Measurements from ENCODE around the gene ATP6V0E2.

ATP6V0E2 gene

DNA sequence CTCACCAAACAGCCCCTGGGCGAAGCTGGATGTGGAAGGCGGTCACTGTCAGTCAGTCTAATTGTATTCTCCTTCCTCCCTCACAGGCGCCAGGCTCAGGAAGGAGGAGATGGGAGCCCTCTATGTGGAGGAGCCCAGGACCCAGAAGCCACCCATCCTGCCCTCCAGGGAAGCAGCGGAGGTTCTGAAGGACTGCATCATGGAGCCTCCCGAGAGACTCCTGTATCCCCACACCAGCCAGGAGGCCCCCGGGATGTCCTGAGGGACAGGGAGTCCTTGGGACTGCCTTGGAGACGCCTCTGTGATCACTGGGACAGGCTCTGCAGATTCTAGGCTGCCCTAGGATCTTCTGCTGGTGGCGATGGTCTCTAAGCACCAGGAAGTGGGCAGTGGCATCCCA lies 9.7 kb upstream of the ATP6V0E2 start:
- no peak for TF ChIP-seq GATA3 (IDR thresholded peaks at IDR 0.05; ENCODE audit: low read depth, low read length)
- no peak for TF ChIP-seq GATA2 (IDR thresholded peaks at IDR 0.05; ENCODE audit: low read depth, low read length)

DNA sequence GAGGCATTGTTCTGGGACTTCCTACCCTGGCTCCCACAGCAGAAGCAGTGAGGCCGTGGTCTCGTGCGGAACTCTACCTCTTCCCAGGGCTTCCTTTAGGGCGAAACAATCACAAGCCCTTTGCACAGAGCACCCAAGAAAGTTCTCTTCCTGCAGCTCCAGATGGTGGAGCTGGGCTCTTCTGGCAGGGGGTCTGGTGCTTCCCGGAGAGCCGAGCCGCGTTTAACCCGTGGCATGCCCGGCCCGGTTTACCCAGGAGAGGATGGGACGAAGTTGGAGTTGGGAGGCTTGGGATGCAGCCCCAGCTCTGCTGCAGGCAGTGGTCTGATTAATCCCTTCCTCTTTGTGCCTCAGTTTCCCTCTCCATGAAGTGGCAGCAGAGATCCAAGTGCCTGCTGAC lies 9.0 kb upstream of the ATP6V0E2 start:
- no peak for TF ChIP-seq GATA3 (IDR thresholded peaks at IDR 0.05; ENCODE audit: low read depth, low read length)

DNA sequence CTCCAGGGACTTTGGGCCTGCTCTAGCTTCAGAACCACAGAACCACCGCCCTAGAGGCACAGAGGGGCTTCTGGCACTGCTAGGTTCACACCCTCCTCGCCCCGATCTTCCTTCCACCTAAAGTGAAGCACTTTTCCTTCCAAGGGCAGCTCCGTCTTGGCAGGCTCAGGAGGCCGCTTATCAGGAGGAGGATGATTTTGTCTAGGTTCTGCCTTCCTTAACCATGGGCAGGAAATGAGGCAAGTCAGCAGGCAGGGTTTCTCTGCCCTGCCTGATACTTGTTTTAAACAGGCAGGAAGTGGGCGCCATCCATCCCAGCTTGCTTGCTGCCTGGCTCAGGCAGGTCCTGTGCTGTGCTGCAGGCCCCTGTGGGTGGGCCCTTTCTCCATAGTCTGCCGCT lies 8.3 kb upstream of the ATP6V0E2 start:
- no peak for TF ChIP-seq GATA2 (IDR thresholded peaks at IDR 0.05; ENCODE audit: low read depth, low read length)

GRCh38 chr7:149866139-149866778 lies 7.5 kb upstream of the ATP6V0E2 start:
- TF ChIP-seq GATA3 (IDR thresholded peaks at IDR 0.05; ENCODE audit: low read depth, low read length), result no peak
- TF ChIP-seq GATA2 (IDR thresholded peaks at IDR 0.05; ENCODE audit: low read depth, low read length), result no peak

DNA sequence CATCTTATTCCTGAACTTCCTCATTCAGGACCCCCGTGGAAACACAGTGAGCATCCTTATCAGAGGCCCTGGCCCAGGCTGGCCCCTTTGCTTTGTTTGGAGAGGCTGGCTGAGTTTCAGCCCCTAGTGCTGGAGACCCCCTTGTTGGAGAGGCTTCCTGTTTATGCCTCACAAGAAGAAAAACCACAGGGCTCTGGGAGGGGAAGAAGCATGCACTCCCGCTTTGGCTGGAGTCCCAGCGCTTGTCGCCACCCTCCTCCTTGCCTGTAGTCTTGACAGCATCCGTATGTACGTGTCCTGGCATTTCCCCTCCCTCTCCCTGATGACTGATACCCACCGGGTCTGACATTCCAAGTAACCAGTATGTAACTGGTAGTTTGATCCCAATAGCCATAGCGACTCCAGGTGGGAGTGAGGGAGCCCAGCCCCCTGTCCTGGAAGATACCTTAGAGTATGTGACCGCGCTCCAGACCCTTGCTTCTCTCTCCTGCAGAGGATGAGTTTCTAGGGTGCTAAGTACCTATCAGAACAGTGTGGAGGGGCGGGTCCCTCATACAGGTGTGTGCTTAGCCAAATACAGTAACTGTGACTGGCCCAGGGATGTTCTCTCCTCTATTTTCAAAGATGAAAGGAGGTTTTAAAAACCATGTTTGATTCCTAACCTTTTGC lies 6.9 kb upstream of the ATP6V0E2 start:
- TF ChIP-seq GATA3 (IDR thresholded peaks at IDR 0.05; ENCODE audit: low read depth, low read length), result no peak
- no peak for TF ChIP-seq GATA2 (IDR thresholded peaks at IDR 0.05; ENCODE audit: low read depth, low read length)

GRCh38 chr7:149867762-149868622 lies 5.8 kb upstream of the ATP6V0E2 start:
- no peak for TF ChIP-seq GATA3 (IDR thresholded peaks at IDR 0.05; ENCODE audit: low read depth, low read length)
- no peak for TF ChIP-seq GATA2 (IDR thresholded peaks at IDR 0.05; ENCODE audit: low read depth, low read length)

DNA sequence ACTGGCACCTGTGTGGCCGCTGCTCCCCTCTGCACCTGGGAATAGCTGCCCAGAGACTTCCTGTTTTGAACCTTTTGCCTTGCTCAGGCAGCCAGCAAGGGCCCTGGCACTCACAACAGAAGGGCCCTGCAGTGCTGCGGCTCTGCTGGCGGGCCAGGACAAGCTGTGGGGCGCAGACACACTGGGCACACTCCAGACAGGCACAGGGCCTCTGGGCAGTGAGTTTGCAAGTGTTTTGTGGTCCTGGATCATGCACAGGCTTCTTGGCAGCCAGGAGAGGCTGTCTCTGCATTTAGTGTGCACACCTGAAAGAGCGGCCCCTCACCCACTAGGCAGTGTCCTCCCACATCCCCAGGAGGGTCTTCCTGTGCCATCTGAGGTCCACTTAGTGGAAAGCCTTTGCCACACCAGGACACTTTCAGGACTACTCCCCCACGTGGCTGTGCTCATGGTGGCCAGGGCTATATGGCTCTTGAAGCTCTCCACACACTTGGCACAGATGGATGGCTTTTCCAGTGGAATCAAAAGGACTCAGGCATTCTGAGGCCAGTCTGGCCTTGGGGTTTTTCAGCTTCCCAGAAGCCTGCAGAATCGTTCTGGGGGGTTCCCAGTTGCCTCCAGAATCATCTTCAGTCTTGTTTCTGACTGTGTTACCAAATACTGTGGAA lies 5.0 kb upstream of the ATP6V0E2 start:
- TF ChIP-seq GATA2 (IDR thresholded peaks at IDR 0.05; ENCODE audit: low read depth, low read length) (no peak), GATA3 (IDR thresholded peaks at IDR 0.05; ENCODE audit: low read depth, low read length) (no peak)

DNA sequence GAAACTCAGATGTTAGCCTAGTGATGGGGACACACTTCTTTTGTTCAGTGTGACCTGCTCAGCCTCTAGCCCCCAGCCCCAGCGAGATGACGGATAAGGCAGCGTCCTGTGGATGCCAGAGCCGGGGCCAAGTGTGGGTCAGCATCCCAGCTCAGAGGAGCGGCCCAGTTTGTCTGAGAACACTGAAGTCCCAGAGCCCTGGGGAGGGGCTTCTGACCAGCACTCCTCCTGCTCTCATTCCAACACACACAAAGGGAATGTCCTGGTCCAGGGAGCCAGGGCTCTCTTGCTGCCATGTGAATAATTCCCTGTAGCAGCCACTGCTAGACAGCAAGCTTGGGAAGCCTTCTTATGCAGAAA lies 4.5 kb upstream of the ATP6V0E2 start:
- TF ChIP-seq GATA3 (IDR thresholded peaks at IDR 0.05; ENCODE audit: low read depth, low read length) (no peak), GATA2 (IDR thresholded peaks at IDR 0.05; ENCODE audit: low read depth, low read length) (no peak)

GRCh38 chr7:149869867-149870266 lies 3.9 kb upstream of the ATP6V0E2 start:
- TF ChIP-seq GATA2 (IDR thresholded peaks at IDR 0.05; ENCODE audit: low read depth, low read length) (no peak), GATA3 (IDR thresholded peaks at IDR 0.05; ENCODE audit: low read depth, low read length) (no peak)

GRCh38 chr7:149870274-149870673 lies 3.5 kb upstream of the ATP6V0E2 start:
- TF ChIP-seq GATA2 (IDR thresholded peaks at IDR 0.05; ENCODE audit: low read depth, low read length) (no peak), GATA3 (IDR thresholded peaks at IDR 0.05; ENCODE audit: low read depth, low read length) (no peak)

GRCh38 chr7:149870701-149871483 lies 2.9 kb upstream of the ATP6V0E2 start:
- TF ChIP-seq GATA2 (IDR thresholded peaks at IDR 0.05; ENCODE audit: low read depth, low read length), result no peak
- TF ChIP-seq GATA3 (IDR thresholded peaks at IDR 0.05; ENCODE audit: low read depth, low read length), result no peak

DNA sequence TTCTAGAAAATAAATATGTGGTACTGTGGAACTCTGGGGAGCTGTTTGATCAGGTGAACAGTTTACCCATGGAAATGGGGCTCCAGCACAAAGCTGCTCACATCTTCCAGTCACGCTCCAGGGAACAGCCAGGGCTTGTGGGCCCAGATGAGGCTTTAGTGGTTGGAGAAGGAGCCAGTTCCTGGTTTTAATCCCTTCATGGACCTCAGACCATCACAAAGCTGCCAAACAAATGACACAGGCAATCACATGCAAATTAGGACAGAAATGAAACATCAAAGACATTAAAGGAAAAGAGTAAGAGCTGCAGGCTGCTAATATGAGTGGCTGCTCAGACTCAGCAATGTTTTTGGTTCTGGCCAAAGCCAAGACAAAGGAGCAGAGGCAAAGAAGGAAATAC lies 2.2 kb upstream of the ATP6V0E2 start:
- TF ChIP-seq GATA2 (IDR thresholded peaks at IDR 0.05; ENCODE audit: low read depth, low read length) (no peak), GATA3 (IDR thresholded peaks at IDR 0.05; ENCODE audit: low read depth, low read length) (no peak)

- no peak for TF ChIP-seq GATA3 (IDR thresholded peaks at IDR 0.05; ENCODE audit: low read depth, low read length)
- TF ChIP-seq GATA2 (IDR thresholded peaks at IDR 0.05; ENCODE audit: low read depth, low read length), result no peak
These were observed 1.2 kb upstream of the ATP6V0E2 start for GRCh38 chr7:149872419-149873073.

Data from SH-SY5Y (cell line).